PC-9 (cell line): ENCODE data around the gene LIPG. TPM values are rescaled to one million over a fixed set of nuclear protein-coding genes. Genes with fewer than 3 reads are reported as not detected.

ENCODE experiments used
- BruUV-seq: library from RNA; stranded (reverse); fragments of 400-500 nt; replicated peaks from 2 replicates; lab custom pipeline; 2021; lab: Mats Ljungman, UMichigan
- CTCF ChIA-PET: fragments of 300-600 bp; sonication (Branson Sonifier 250); formaldehyde crosslinking; loops from one replicate; lab custom pipeline; 2022; ENCODE audit warnings: antibody characterized with exemption; lab: Charles Lee
- POLR2A ChIA-PET: fragments of 300-600 bp; sonication (Branson Sonifier 250); formaldehyde crosslinking; loops from one replicate; lab custom pipeline; 2022; ENCODE audit warnings: antibody characterized with exemption; ENCODE audit not compliant: unreplicated experiment; lab: Charles Lee
- DNase-seq, 2 experiments: peaks; one replicate each; pipeline versions ENCODE4 v3.0.0 to v3.0.0-alpha.2; 2015 to 2022; ENCODE audit warnings: mixed read lengths in 1 of 2
- H2AFZ ChIP-seq: fragments of 200-600 bp; sonication (generic); 2 replicates; pipeline ENCODE4 v1.8.1; 2017; ENCODE audit warnings: antibody characterized with exemption
- H3F3A ChIP-seq: fragments of 200-600 bp; sonication (generic); 2 replicates; pipeline ENCODE4 v1.8.1; 2017; ENCODE audit warnings: antibody characterized with exemption, mild to moderate bottlenecking, low read depth; ENCODE audit not compliant: insufficient read depth
- H3K27ac ChIP-seq: fragments of 200-600 bp; sonication (generic); 2 replicates; pipeline ENCODE4 v1.6.1; 2016; ENCODE audit warnings: mixed run types
- H3K27me3 ChIP-seq: fragments of 200-600 bp; sonication (generic); 2 replicates; pipeline ENCODE4 v1.6.1; 2016; ENCODE audit warnings: low read depth, mixed run types; ENCODE audit not compliant: insufficient read depth
- H3K36me3 ChIP-seq: fragments of 200-600 bp; sonication (generic); 2 replicates; pipeline ENCODE4 v1.6.1; 2016; ENCODE audit warnings: low read depth, mixed run types
- H3K4me1 ChIP-seq: fragments of 200-600 bp; sonication (generic); replicated peaks from 2 replicates; pipeline ENCODE4 v1.6.1; 2016; ENCODE audit warnings: mixed run types; ENCODE audit not compliant: insufficient read depth
- H3K4me2 ChIP-seq: fragments of 200-600 bp; sonication (generic); 2 replicates; pipeline ENCODE4 v1.6.1; 2017; ENCODE audit warnings: mixed run types
- H3K4me3 ChIP-seq: fragments of 200-600 bp; sonication (generic); 2 replicates; pipeline ENCODE4 v1.6.1; 2016; ENCODE audit warnings: mixed run types
- H3K79me2 ChIP-seq: fragments of 200-600 bp; sonication (generic); 2 replicates; pipeline ENCODE4 v1.6.1; 2017; ENCODE audit warnings: low read depth, mixed run types
- H3K9me2 ChIP-seq: fragments of 200-600 bp; sonication (generic); 2 replicates; pipeline ENCODE4 v1.8.1; 2017; ENCODE audit warnings: mild to moderate bottlenecking; ENCODE audit not compliant: insufficient read depth
- H3K9me3 ChIP-seq: fragments of 200-600 bp; sonication (generic); 2 replicates; pipeline ENCODE4 v1.8.1; 2016; ENCODE audit warnings: low read depth; ENCODE audit not compliant: insufficient read depth
- H4K20me1 ChIP-seq: fragments of 200-600 bp; sonication (generic); 2 replicates; pipeline ENCODE4 v1.8.1; 2017; ENCODE audit not compliant: insufficient read depth
- CTCF ChIP-seq: fragments of 200-600 bp; sonication (generic); conservative IDR thresholded peaks from 2 replicates; pipeline ENCODE4 v1.6.1; 2017; ENCODE audit warnings: mixed run types, antibody characterized with exemption, mild to moderate bottlenecking, moderate library complexity
- EZH2 ChIP-seq: fragments of 200-600 bp; sonication (generic); IDR thresholded peaks from 2 replicates; pipeline ENCODE4 v1.8.0; 2017; ENCODE audit warnings: antibody characterized with exemption, low read depth
- intact Hi-C: fragments of 100-400 bp; cut with micrococcal nuclease; formaldehyde crosslinking; loops from one replicate; pipeline ENCODE4 v1.10.0; 2022; ENCODE audit not compliant: unreplicated experiment
- total RNA-seq: library from RNA; stranded (reverse); gene quantifications from 2 replicates; pipeline ENCODE4 v1.2.3, GENCODE V29; 2021

Gene LIPG
- total RNA-seq, 1 experiment from 2014 or later = 30.9 TPM

DNA sequence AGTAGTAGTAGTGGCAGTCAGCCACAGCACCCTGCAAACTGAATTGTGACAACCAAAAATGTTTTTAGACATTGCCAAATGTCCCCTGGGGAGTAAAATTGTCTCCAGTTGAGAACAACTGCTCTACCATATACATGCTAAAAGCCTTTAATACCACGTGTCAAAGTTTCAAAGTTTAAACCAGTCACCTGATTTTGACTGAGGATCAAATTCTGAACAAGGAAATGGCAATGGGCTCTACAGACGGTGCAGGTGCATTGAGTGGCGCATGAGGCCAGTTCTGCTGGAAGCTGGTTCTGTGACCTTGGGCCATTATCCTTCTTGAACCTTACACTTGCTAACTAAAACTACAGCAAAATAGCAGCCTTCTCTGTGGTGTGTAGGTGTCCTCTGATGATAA lies 85.0 kb downstream of the LIPG start:
- no peak for DNase-seq
- intact Hi-C loops = no loop called here
- Histone ChIP-seq H3K4me1 (peaks cover 7% of the 10 kb centered on the region), H4K20me1 (no peaks in the 10 kb centered on the region), H3K4me3 (no peak overlapping the region), H3K4me2 (no peak overlapping the region), H3K27me3 (no peaks in the 10 kb centered on the region), H3K79me2 (no peaks in the 10 kb centered on the region), H2AFZ (no peak overlapping the region), H3F3A (no peaks in the 10 kb centered on the region), H3K9me3 (no peaks in the 10 kb centered on the region), H3K36me3 (no peaks in the 10 kb centered on the region), H3K27ac (no peak overlapping the region), H3K9me2 (no peaks in the 10 kb centered on the region)
- no TSS peak for BruUV-seq
- ChIA-PET CTCF (no interaction called here), POLR2A (no interaction called here)
- TF ChIP-seq EZH2 (no peak), CTCF (no peak)

DNA sequence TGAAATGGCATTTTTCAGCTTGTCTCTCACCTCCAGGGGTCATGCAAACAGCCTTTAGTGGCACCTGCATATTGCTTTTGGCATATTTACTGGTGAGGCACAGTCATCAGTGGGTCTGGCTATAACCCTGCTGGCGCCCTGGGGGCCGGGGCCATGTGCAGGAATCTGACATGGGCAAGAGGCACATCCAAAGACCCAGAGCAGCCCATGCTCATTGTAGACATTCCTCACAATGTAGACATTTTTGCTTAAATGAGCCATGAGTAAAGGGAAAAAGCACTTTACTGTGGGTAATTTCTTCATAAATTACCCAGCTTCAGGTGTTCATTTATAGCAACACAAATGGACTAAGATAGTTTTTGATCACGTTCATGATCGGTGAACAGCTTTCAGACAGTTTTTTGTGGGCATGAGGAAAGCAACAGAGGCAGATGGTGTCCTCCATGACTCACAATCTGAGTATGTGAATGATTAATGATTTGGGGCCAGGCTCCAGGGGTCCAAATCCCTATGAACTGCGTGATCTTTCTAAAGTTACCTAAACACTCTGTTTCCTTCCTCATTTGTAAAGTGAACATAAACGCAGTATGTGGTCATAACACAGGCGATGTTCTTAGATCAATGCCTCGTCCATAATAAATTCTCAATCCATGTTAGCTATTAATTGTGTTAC lies 85.8 kb downstream of the LIPG start:
- TF ChIP-seq CTCF (no peak), EZH2 (no peak)
- CTCF ChIA-PET = no interaction called here
- Histone ChIP-seq H3K4me1 (peaks cover 7% of the 10 kb centered on the region), H3K79me2 (no peaks in the 10 kb centered on the region), H2AFZ (no peak overlapping the region), H3K9me3 (no peaks in the 10 kb centered on the region), H3F3A (no peaks in the 10 kb centered on the region), H3K4me3 (no peak overlapping the region), H3K4me2 (no peak overlapping the region), H4K20me1 (no peaks in the 10 kb centered on the region), H3K27ac (no peak overlapping the region), H3K9me2 (no peaks in the 10 kb centered on the region), H3K36me3 (no peaks in the 10 kb centered on the region), H3K27me3 (no peaks in the 10 kb centered on the region)
- DNase-seq = no peak
- BruUV-seq = no TSS peak
- POLR2A ChIA-PET = no interaction called here
- intact Hi-C loops = no loop called here

DNA sequence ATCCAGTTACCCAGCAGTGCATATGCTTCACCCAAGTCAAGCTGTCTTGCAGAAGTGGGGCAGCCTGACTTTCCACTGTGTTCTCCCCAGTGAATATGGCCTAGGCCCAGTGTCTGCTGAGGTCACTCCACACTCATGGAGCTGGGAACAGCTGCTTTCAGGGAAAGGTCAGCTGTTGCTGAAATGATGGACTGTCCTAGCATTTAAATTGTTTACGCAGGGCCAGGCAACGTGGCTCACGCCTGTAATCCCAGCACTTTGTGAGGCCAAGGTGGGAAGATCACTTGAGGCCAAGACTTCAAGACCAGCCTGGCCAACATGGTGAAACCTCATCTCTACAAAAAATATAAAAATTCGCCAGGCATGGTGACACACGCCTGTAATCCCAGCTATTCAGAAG lies 86.5 kb downstream of the LIPG start:
- DNase-seq = no peak
- no peaks in the 10 kb centered on the region for H3K36me3 ChIP-seq
- H3K4me2 ChIP-seq = no peak overlapping the region
- H3K9me2 ChIP-seq = no peaks in the 10 kb centered on the region
- H3K27ac ChIP-seq = no peak overlapping the region
- ChIA-PET CTCF (interaction anchor here (0.6 kb wide), 2 partner anchors 11 to 30 kb away, joined by 3 to 6 read pairs; no protein-coding TSS in a partner anchor), POLR2A (no interaction called here)
- peaks cover 7% of the 10 kb centered on the region for H3K4me1 ChIP-seq
- H2AFZ ChIP-seq = no peak overlapping the region
- H3K9me3 ChIP-seq = no peaks in the 10 kb centered on the region
- intact Hi-C loops = no loop called here
- no TSS peak for BruUV-seq
- no peaks in the 10 kb centered on the region for H4K20me1 ChIP-seq
- H3K27me3 ChIP-seq = no peaks in the 10 kb centered on the region
- H3K79me2 ChIP-seq = no peaks in the 10 kb centered on the region
- H3F3A ChIP-seq = no peaks in the 10 kb centered on the region
- H3K4me3 ChIP-seq = no peak overlapping the region
- no peak for TF ChIP-seq CTCF
- no peak for TF ChIP-seq EZH2

Other genes with a start within 250 kb of the LIPG start
- gene DYM, start 101.4 kb upstream of the LIPG start, total RNA-seq = 28.0 and 40.8 TPM in 2 replicates
- gene C18orf32, start 74.8 kb upstream of the LIPG start, total RNA-seq = 11.3 and 19.2 TPM in 2 replicates
- gene RPL17, start 69.6 kb upstream of the LIPG start, total RNA-seq = 1,187 and 1,243 TPM in 2 replicates